ENCODE results near the gene SPATA16. TPM values are rescaled to one million over a fixed set of nuclear protein-coding genes. Genes with fewer than 3 reads are reported as not detected.

The SPATA16 gene
- total and polyA plus RNA-seq, 2 donors (not counting 3 experiments of a cell fraction or from before 2014, with no cell fraction given): not detected

DNA sequence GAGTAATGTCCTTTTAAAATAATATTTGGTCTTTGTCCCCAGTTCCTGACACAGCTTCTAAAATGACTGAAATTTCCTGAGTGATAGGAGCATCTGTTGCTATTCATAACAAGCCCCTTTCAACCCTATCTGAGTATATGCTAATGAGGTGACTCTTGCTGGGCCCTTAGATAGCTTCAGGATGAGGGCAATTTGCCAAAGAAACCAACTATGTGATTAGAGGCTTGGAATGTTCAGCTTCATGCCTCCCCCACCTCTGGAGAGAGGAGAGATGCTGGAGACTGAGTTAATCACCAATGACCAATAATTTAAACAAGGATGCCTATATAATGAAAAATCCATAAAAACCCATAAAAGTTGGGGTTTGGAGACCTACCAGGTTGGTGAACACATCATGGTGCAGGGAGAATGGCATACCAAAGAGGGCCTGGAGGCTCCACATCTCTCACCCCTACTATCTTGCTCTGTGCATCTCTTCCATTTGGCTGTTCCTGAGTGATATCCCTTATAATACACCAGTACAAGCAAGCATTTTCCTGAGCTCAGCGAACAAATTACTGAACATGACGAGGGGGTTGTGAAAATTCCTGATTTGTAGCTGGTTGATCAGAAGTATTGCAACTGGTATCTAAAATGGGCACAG lies 201.3 kb downstream of the SPATA16 start:
- Histone ChIP-seq H3K27ac (ENCODE audit: insufficient read depth, low read depth, low read length) (peak overlapping the region; percentile 84), H3K27me3 (ENCODE audit: control insufficient read depth in 2 of 2, insufficient read depth in 2 of 2, low read length in 2 of 2) (no peaks in the 10 kb centered on the region), H3K9me3 (replicated peaks; ENCODE audit: control insufficient read depth, insufficient read depth, low read length) (no peaks in the 10 kb centered on the region), H3K36me3 (ENCODE audit: control insufficient read depth in 2 of 2, extremely low read depth in 1 of 2, insufficient read depth in 2 of 2, low read length in 2 of 2) (no peaks in the 10 kb centered on the region), H3K4me3 (replicated peaks in 1 of 3; ENCODE audit: insufficient read depth in 1 of 3, low read depth in 1 of 3, low read length in 3 of 3) (no peak overlapping the region), H3K9me1 (replicated peaks; ENCODE audit: control insufficient read depth, extremely low read depth, insufficient read depth, low read length) (no peaks in the 10 kb centered on the region), H4K20me1 (replicated peaks; ENCODE audit: control insufficient read depth, extremely low read depth, insufficient read depth, low read length) (no peaks in the 10 kb centered on the region), H2AFZ (ENCODE audit: low read depth, low read length) (no peak overlapping the region), H3K4me2 (ENCODE audit: insufficient read depth, low read length) (peak overlapping the region; percentile 60), H3K4me1 (ENCODE audit: control insufficient read depth, extremely low read depth, insufficient read depth, low read length) (peaks cover 21% of the 10 kb centered on the region), H3K79me2 (ENCODE audit: control insufficient read depth, insufficient read depth, low read length) (no peaks in the 10 kb centered on the region), H3K9ac (replicated peaks; ENCODE audit: extremely low read depth, insufficient read depth, low read length) (no peak overlapping the region)
- intact Hi-C loops (cut with micrococcal nuclease) (loop anchor here (1.0 to 2.0 kb wide), 3 partner anchors 21 to 456 kb away; no protein-coding TSS in a partner anchor), dilution Hi-C loops (cut with MboI; ENCODE audit: extremely low pct_ligation_motif_present, low sequenced_read_pairs) (no loop called here)
- DNase-seq (ENCODE audit: low read depth, low spot score) (peak; percentile 77), FAIRE-seq (peak; percentile 37)
- TF ChIP-seq POLR2AphosphoS5 (IDR thresholded peaks at IDR 0.05; ENCODE audit: insufficient read depth, low read depth, low read length) (peak; percentile 28), FOS (IDR thresholded peaks at IDR 0.05; ENCODE audit: borderline replicate concordance, insufficient read depth, low read length) (peak; percentile 16), GATA2 (IDR thresholded peaks at IDR 0.05; ENCODE audit: insufficient read depth, insufficient read length, low read depth, low read length) (peak; percentile 79), MAX (IDR thresholded peaks at IDR 0.05; ENCODE audit: insufficient read depth, insufficient read length) (no peak)
- ChIA-PET POLR2A (interaction anchor here (0.6 to 1.0 kb wide), 2 partner anchors 24 to 128 kb away, joined by 3 to 4 read pairs; no protein-coding TSS in a partner anchor), CTCF (interaction anchor here (0.6 to 1.9 kb wide), 5 partner anchors 10 to 104 kb away, joined by 3 to 10 read pairs (median 3); no protein-coding TSS in a partner anchor)
- no TSS peak for BruUV-seq (replicated peaks)

- no peaks in the 10 kb centered on the region for H3K36me3 ChIP-seq (ENCODE audit: control insufficient read depth in 2 of 2, extremely low read depth in 1 of 2, insufficient read depth in 2 of 2, low read length in 2 of 2)
- H3K9me1 ChIP-seq (replicated peaks; ENCODE audit: control insufficient read depth, extremely low read depth, insufficient read depth, low read length): no peaks in the 10 kb centered on the region
- H3K27ac ChIP-seq (ENCODE audit: insufficient read depth, low read depth, low read length): peak overlapping the region; percentile 84
- peak overlapping the region; percentile 91 for H2AFZ ChIP-seq (ENCODE audit: low read depth, low read length)
- ChIA-PET POLR2A (no interaction called here), CTCF (interaction anchor here (0.7 to 1.9 kb wide), 4 partner anchors 9 to 1186 kb away, joined by 3 to 10 read pairs (median 4); no protein-coding TSS in a partner anchor)
- no peak for TF ChIP-seq FOS (IDR thresholded peaks at IDR 0.05; ENCODE audit: borderline replicate concordance, insufficient read depth, low read length)
- TF ChIP-seq CTCF (IDR thresholded peaks at IDR 0.05; ENCODE audit: extremely low read depth in 1 of 2, insufficient read depth in 1 of 2, low read depth in 1 of 2, low read length in 2 of 2): no peak
- TF ChIP-seq POLR2AphosphoS5 (IDR thresholded peaks at IDR 0.05; ENCODE audit: insufficient read depth, low read depth, low read length): no peak
- intact Hi-C loops (cut with micrococcal nuclease) (loop anchor here (1.0 to 2.0 kb wide), 3 partner anchors 20 to 457 kb away; no protein-coding TSS in a partner anchor), dilution Hi-C loops (cut with MboI; ENCODE audit: extremely low pct_ligation_motif_present, low sequenced_read_pairs) (no loop called here)
- H3K79me2 ChIP-seq (ENCODE audit: control insufficient read depth, insufficient read depth, low read length): no peaks in the 10 kb centered on the region
- DNase-seq (ENCODE audit: low read depth, low spot score) (no peak), FAIRE-seq (no peak)
- H3K4me3 ChIP-seq (replicated peaks in 1 of 3; ENCODE audit: insufficient read depth in 1 of 3, low read depth in 1 of 3, low read length in 3 of 3): no peak overlapping the region
- no peaks in the 10 kb centered on the region for H3K9me3 ChIP-seq (replicated peaks; ENCODE audit: control insufficient read depth, insufficient read depth, low read length)
- H3K9ac ChIP-seq (replicated peaks; ENCODE audit: extremely low read depth, insufficient read depth, low read length): no peak overlapping the region
- H3K4me1 ChIP-seq (ENCODE audit: control insufficient read depth, extremely low read depth, insufficient read depth, low read length): peaks cover 29% of the 10 kb centered on the region
- no TSS peak for BruUV-seq (replicated peaks)
- H3K4me2 ChIP-seq (ENCODE audit: insufficient read depth, low read length): peak overlapping the region; percentile 60
- no peaks in the 10 kb centered on the region for H4K20me1 ChIP-seq (replicated peaks; ENCODE audit: control insufficient read depth, extremely low read depth, insufficient read depth, low read length)
- H3K27me3 ChIP-seq (ENCODE audit: control insufficient read depth in 2 of 2, insufficient read depth in 2 of 2, low read length in 2 of 2): no peaks in the 10 kb centered on the region
Observed at GRCh38 chr3:172938788-172939187, 202.2 kb downstream of the SPATA16 start.
